H1 (cell line): ENCODE results near the gene MTG1. TPM values are rescaled to one million over a fixed set of nuclear protein-coding genes. Genes with fewer than 3 reads are reported as not detected.

Experiments
- CTCF ChIA-PET: fragments of 300-600 bp; sonication (Branson Sonifier 250); formaldehyde crosslinking; loops from one replicate; lab custom pipeline; 2021; ENCODE audit not compliant: partially characterized antibody; lab: Charles Lee
- POLR2A ChIA-PET: fragments of 300-600 bp; sonication (Branson Sonifier 250); formaldehyde crosslinking; loops from one replicate; lab custom pipeline; 2021; ENCODE audit warnings: inconsistent platforms; ENCODE audit not compliant: partially characterized antibody; lab: Charles Lee
- DNase-seq, 2 experiments: peaks; one replicate each; pipeline versions ENCODE4 v3.0.0 to v3.0.0-alpha.2; 2010 to 2022; ENCODE audit warnings: low spot score in 2 of 2, low read depth in 1 of 2, mixed read lengths in 1 of 2
- FAIRE-seq: peaks from 2 replicates; lab custom pipeline; 2011; peaks lifted over from hg19 to GRCh38; lab: Jason Lieb, UNC
- H2AFZ ChIP-seq: 2 replicates; pipeline ENCODE4 v1.8.1; 2012; ENCODE audit warnings: low read length, inconsistent platforms
- H2AK5ac ChIP-seq: 2 replicates; pipeline ENCODE4 v1.6.1; 2013; ENCODE audit warnings: low read depth, low read length
- H2BK120ac ChIP-seq: replicated peaks from 2 replicates; pipeline ENCODE3; 2013; ENCODE audit warnings: low read depth, low read length, inconsistent platforms
- H2BK12ac ChIP-seq: 2 replicates; pipeline ENCODE4 v1.6.1; 2013; ENCODE audit warnings: low read depth, low read length
- H2BK15ac ChIP-seq: 2 replicates; pipeline ENCODE4 v1.6.1; 2013; ENCODE audit warnings: low read length
- H2BK20ac ChIP-seq: 2 replicates; pipeline ENCODE4 v1.6.1; 2013; ENCODE audit warnings: low read length
- H2BK5ac ChIP-seq: 2 replicates; pipeline ENCODE4 v1.6.1; 2013; ENCODE audit warnings: low read depth, low read length
- H3K14ac ChIP-seq: 2 replicates; pipeline ENCODE4 v1.6.1; 2013; ENCODE audit warnings: inconsistent platforms; ENCODE audit not compliant: insufficient read length
- H3K18ac ChIP-seq: 2 replicates; pipeline ENCODE4 v1.6.1; 2013; ENCODE audit warnings: low read length; ENCODE audit errors: extremely low read depth
- H3K23ac ChIP-seq: 2 replicates; pipeline ENCODE4 v1.6.1; 2013; ENCODE audit warnings: inconsistent platforms; ENCODE audit not compliant: insufficient read length
- H3K23me2 ChIP-seq: 2 replicates; pipeline ENCODE4 v1.6.1; 2013; ENCODE audit warnings: low read depth, low read length
- H3K27ac ChIP-seq: 2 replicates; pipeline ENCODE4 v1.6.1; 2011; ENCODE audit warnings: low read depth, low read length, inconsistent platforms
- H3K27me3 ChIP-seq, 4 experiments: replicated peaks in 1 of 4; 1 replicate in 1 of 4; 2 replicates in 3 of 4; pipeline versions ENCODE4 v1.6.1 to v1.8.1; 2011 to 2013; ENCODE audit warnings: low read length in 3 of 4, mild to moderate bottlenecking in 3 of 4, inconsistent platforms in 2 of 4, mixed read lengths in 2 of 4, moderate library complexity in 1 of 4; ENCODE audit not compliant: control insufficient read depth in 3 of 4, insufficient read depth in 3 of 4; ENCODE audit errors: extremely low read depth in 1 of 4
- H3K36me3 ChIP-seq, 4 experiments: 2 replicates each; pipeline versions ENCODE4 v1.6.1 to v1.8.1; 2011 to 2013; ENCODE audit warnings: mild to moderate bottlenecking in 4 of 4, low read length in 3 of 4, moderate library complexity in 2 of 4, control low read depth in 1 of 4, inconsistent platforms in 1 of 4; ENCODE audit not compliant: insufficient read depth in 4 of 4, control insufficient read depth in 2 of 4
- H3K4ac ChIP-seq: replicated peaks from 2 replicates; pipeline ENCODE3; 2013; ENCODE audit warnings: low read length, low read depth, mixed read lengths, inconsistent platforms; ENCODE audit not compliant: insufficient read length
- H3K4me1 ChIP-seq, 4 experiments: replicated peaks in 1 of 4; 1 replicate in 1 of 4; 2 replicates in 3 of 4; pipeline versions ENCODE4 v1.6.1 to v1.8.1; 2011 to 2013; ENCODE audit warnings: low read length in 3 of 4, inconsistent platforms in 2 of 4, mixed read lengths in 1 of 4; ENCODE audit not compliant: insufficient read depth in 4 of 4, control insufficient read depth in 3 of 4
- H3K4me2 ChIP-seq, 2 experiments: 2 replicates each; pipeline versions ENCODE4 v1.6.1 to v1.8.1; 2011 to 2013; ENCODE audit warnings: low read depth in 2 of 2, low read length in 2 of 2, control low read depth in 1 of 2, inconsistent platforms in 1 of 2, mild to moderate bottlenecking in 1 of 2; ENCODE audit not compliant: insufficient read depth in 1 of 2
- H3K4me3 ChIP-seq, 4 experiments: fragments of 200-600, 300-600 bp in 1 of 4; sonication (generic), shearing (Covaris generic), sonication (Bioruptor Twin) in 1 of 4; 2 replicates each; pipeline versions ENCODE4 v1.5.1 to v1.8.1; 2011 to 2016; ENCODE audit warnings: low read length in 4 of 4, low read depth in 3 of 4, control low read depth in 2 of 4, inconsistent platforms in 2 of 4, mild to moderate bottlenecking in 2 of 4, mixed read lengths in 1 of 4, moderate library complexity in 1 of 4; ENCODE audit not compliant: insufficient read depth in 2 of 4; ENCODE audit errors: extremely low read depth in 1 of 4
- H3K56ac ChIP-seq: replicated peaks from 2 replicates; pipeline ENCODE3; 2013; ENCODE audit warnings: low read depth, mild to moderate bottlenecking, mixed read lengths, low read length, inconsistent platforms; ENCODE audit not compliant: insufficient read length
- H3K79me1 ChIP-seq: 2 replicates; pipeline ENCODE4 v1.6.1; 2013; ENCODE audit warnings: low read depth, low read length, control low read depth
- H3K79me2 ChIP-seq, 2 experiments: 2 replicates each; pipeline versions ENCODE4 v1.6.1 to v1.8.1; 2012 to 2013; ENCODE audit warnings: low read length in 2 of 2, mild to moderate bottlenecking in 2 of 2, inconsistent platforms in 1 of 2; ENCODE audit not compliant: insufficient read depth in 2 of 2, control insufficient read depth in 1 of 2
- H3K9ac ChIP-seq, 4 experiments: replicated peaks in 1 of 4; 1 replicate in 1 of 4; 2 replicates in 3 of 4; pipeline versions ENCODE4 v1.6.1 to v1.8.1; 2011 to 2013; ENCODE audit warnings: low read depth in 3 of 4, low read length in 3 of 4, control low read depth in 2 of 4, mild to moderate bottlenecking in 2 of 4, moderate library complexity in 2 of 4, inconsistent platforms in 1 of 4; ENCODE audit errors: extremely low read depth in 1 of 4
- H3K9me3 ChIP-seq, 2 experiments: 2 replicates each; pipeline versions ENCODE4 v1.6.1 to v1.8.1; 2012 to 2013; ENCODE audit warnings: mild to moderate bottlenecking in 2 of 2, moderate library complexity in 2 of 2, control low read depth in 1 of 2, inconsistent platforms in 1 of 2, low read depth in 1 of 2, low read length in 1 of 2, mixed read lengths in 1 of 2; ENCODE audit not compliant: insufficient read depth in 2 of 2
- H4K20me1 ChIP-seq, 2 experiments: replicated peaks in 1 of 2; 2 replicates each; pipeline versions ENCODE3 to v1.8.1; 2011 to 2013; ENCODE audit warnings: inconsistent platforms in 2 of 2, low read length in 2 of 2, mild to moderate bottlenecking in 1 of 2; ENCODE audit not compliant: insufficient read depth in 2 of 2, control insufficient read depth in 1 of 2
- H4K5ac ChIP-seq: 2 replicates; pipeline ENCODE4 v1.6.1; 2013; ENCODE audit warnings: low read length, low read depth, mixed read lengths, inconsistent platforms; ENCODE audit not compliant: insufficient read length
- H4K8ac ChIP-seq: 2 replicates; pipeline ENCODE4 v1.8.0; 2013; ENCODE audit warnings: mild to moderate bottlenecking, moderate library complexity, low read length, inconsistent platforms; ENCODE audit not compliant: insufficient read depth; ENCODE audit errors: extremely low read depth
- H4K91ac ChIP-seq: replicated peaks from 2 replicates; pipeline ENCODE3; 2013; ENCODE audit warnings: low read length, mixed read lengths, inconsistent platforms; ENCODE audit not compliant: insufficient read length
- ATF2 ChIP-seq: IDR thresholded peaks from 2 replicates; pipeline ENCODE4 v1.6.1; 2012; ENCODE audit warnings: low read length, inconsistent platforms
- HDAC2 ChIP-seq, 2 experiments: fragments of 300-600 bp in 1 of 2; sonication (generic) in 1 of 2; IDR thresholded peaks; 2 replicates each; pipeline ENCODE4 v1.6.1; 2011 to 2012; ENCODE audit warnings: low read depth in 2 of 2, low read length in 2 of 2, mild to moderate bottlenecking in 2 of 2, moderate library complexity in 2 of 2, borderline replicate concordance in 1 of 2, inconsistent platforms in 1 of 2
- HDAC6 ChIP-seq: IDR thresholded peaks from one replicate; pipeline ENCODE4 v1.7.1; 2012; ENCODE audit warnings: low read depth, mild to moderate bottlenecking, inconsistent platforms, low read length, moderate library complexity
- KDM5A ChIP-seq: fragments of 200-600 bp; IDR thresholded peaks from 2 replicates; pipeline ENCODE4 v1.7.1; 2012; ENCODE audit warnings: mild to moderate bottlenecking, low read length, inconsistent platforms, mixed read lengths
- MAX ChIP-seq: IDR thresholded peaks from 2 replicates; pipeline ENCODE4 v1.6.1; 2012; ENCODE audit warnings: inconsistent platforms
- NANOG ChIP-seq: IDR thresholded peaks from 2 replicates; pipeline ENCODE4 v1.6.1; 2011; ENCODE audit warnings: low read length, low read depth, mild to moderate bottlenecking, inconsistent platforms; ENCODE audit not compliant: insufficient read depth, poor library complexity, severe bottlenecking
- SAP30 ChIP-seq: fragments of 300-600 bp; sonication (generic); IDR thresholded peaks from 2 replicates; pipeline ENCODE4 v1.7.1; 2012; ENCODE audit warnings: low read length, moderate library complexity, mild to moderate bottlenecking, inconsistent platforms; ENCODE audit not compliant: insufficient read depth, insufficient replicate concordance
- SIRT6 ChIP-seq: IDR thresholded peaks from one replicate; pipeline ENCODE4 v1.7.1; 2012; ENCODE audit warnings: low read length, inconsistent platforms
- TCF12 ChIP-seq: IDR thresholded peaks from 2 replicates; pipeline ENCODE4 v1.6.1; 2011; ENCODE audit warnings: low read depth, mild to moderate bottlenecking, low read length
- TEAD4 ChIP-seq: IDR thresholded peaks from 2 replicates; pipeline ENCODE4 v1.6.1; 2012; ENCODE audit warnings: low read depth, low read length, inconsistent platforms, mixed read lengths
- WGBS, 2 experiments: shearing (Covaris generic) in 1 of 2; methylation state at CpG; one replicate each; pipeline versions ENCODE4 v1.1.6 to v1.1.7; 2013 to 2015; ENCODE audit warnings: low lambda C conversion rate in 2 of 2, mixed read lengths in 2 of 2, inconsistent platforms in 1 of 2, low coverage in 1 of 2, missing lambda C conversion rate in 1 of 2; ENCODE audit not compliant: insufficient replicate concordance in 2 of 2, insufficient coverage in 1 of 2, insufficient read length in 1 of 2; ENCODE audit errors: extremely low coverage in 1 of 2, missing lambda C conversion rate in 1 of 2; 5-methylcytosine and 5-hydroxymethylcytosine counted together
- polyA plus RNA-seq, 7 experiments: library from polyadenylated mRNA; depleted of rRNA in 3 of 7; stranded (reverse) in 5 of 7; unstranded in 2 of 7; fragments of >200 nt in 5 of 7; fragments of 200-250 nt in 2 of 7; gene quantifications; 1 replicate in 5 of 7; 2 replicates in 1 of 7; 4 replicates in 1 of 7; pipeline versions ENCODE4 v1.2.1 to v1.2.3, GENCODE V29; 2011 to 2013; ENCODE audit warnings: missing spikeins in 2 of 7, mixed read lengths in 2 of 7
- total RNA-seq: library from RNA; stranded (reverse); fragmentation: NEBNext Ultra II Directional; extraction: Animal tissue kit (Norgen Biotek cat#: 25700); gene quantifications from 2 replicates; pipeline ENCODE4 v1.2.1, GENCODE V29; 2021
- TF ChIP-seq, protein P1 (sequence below): IDR thresholded peaks from 2 replicates; pipeline ENCODE4 v1.6.1; 2011; ENCODE audit warnings: low read length, improper control_type of control experiment

MTG1 gene
- total and polyA plus RNA-seq, 2 of the 8 experiments (the other 6 are each of a cell fraction or from before 2014, with no cell fraction given), result 56.6 to 81.6 TPM

DNA sequence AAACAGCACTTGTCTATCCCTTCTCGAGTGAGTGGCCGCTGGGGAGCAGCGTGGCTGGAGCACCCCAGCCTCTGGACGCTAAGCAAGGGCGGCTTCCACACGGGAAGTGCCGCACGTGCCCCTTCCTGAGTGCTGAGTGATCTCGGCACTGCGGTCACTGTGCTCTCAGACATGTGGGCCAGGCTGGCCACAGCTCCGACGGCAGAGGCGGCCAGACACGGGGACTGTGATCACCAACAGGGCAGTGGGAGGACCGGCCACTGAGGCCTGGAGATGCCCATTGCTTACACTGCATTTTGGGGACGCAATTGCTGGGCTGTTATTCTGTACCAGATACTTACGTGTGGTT is 27.9 kb upstream of the MTG1 start:
- CTCF ChIA-PET, result no interaction called here
- TF ChIP-seq NANOG, result no peak
- TF ChIP-seq KDM5A, result no peak
- TF ChIP-seq TCF12, result no peak
- TF ChIP-seq, protein P1, sequence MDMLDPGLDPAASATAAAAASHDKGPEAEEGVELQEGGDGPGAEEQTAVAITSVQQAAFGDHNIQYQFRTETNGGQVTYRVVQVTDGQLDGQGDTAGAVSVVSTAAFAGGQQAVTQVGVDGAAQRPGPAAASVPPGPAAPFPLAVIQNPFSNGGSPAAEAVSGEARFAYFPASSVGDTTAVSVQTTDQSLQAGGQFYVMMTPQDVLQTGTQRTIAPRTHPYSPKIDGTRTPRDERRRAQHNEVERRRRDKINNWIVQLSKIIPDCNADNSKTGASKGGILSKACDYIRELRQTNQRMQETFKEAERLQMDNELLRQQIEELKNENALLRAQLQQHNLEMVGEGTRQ, result no peak
- no peak for TF ChIP-seq HDAC6
- TF ChIP-seq HDAC2 (IDR thresholded peaks at IDR 0.05; ENCODE audit: borderline replicate concordance in 1 of 2, low read depth in 2 of 2, low read length in 2 of 2), result no peak
- TF ChIP-seq SAP30, result no peak
- TF ChIP-seq ATF2, result no peak
- TF ChIP-seq MAX, result no peak
- TF ChIP-seq SIRT6, result no peak
- no peak for TF ChIP-seq TEAD4

More for the DNA sequence above, 27.9 kb upstream of the MTG1 start:
- H2BK15ac ChIP-seq, result no peak overlapping the region
- 87% methylated on average over 16 of the region's 17 CpGs; no CpG with 5 or more reads in 1 of the 2 experiments for WGBS, 2 experiments
- H3K23ac ChIP-seq, result no peak overlapping the region
- H3K36me3 ChIP-seq, result peaks cover 25 to 62% (median 53%) of the 10 kb centered on the region in 4 experiments
- H4K20me1 ChIP-seq, result peaks cover 7 to 10% of the 10 kb centered on the region in 2 experiments
- H4K91ac ChIP-seq, result no peak overlapping the region
- H3K14ac ChIP-seq, result no peak overlapping the region
- H3K79me2 ChIP-seq, result no peaks in the 10 kb centered on the region
- FAIRE-seq, result no peak
- H3K56ac ChIP-seq, result no peak overlapping the region
- H2AK5ac ChIP-seq, result no peak overlapping the region
- H2AFZ ChIP-seq, result no peak overlapping the region
- H3K9ac ChIP-seq, result no peak overlapping the region
- no peak for DNase-seq
- H4K8ac ChIP-seq, result no peak overlapping the region
- no peak overlapping the region for H3K27ac ChIP-seq
- H3K18ac ChIP-seq, result no peak overlapping the region
- no peak overlapping the region for H3K4me3 ChIP-seq
- no peak overlapping the region for H2BK5ac ChIP-seq
- POLR2A ChIA-PET, result interaction anchor here (1.1 kb wide), 1 partner anchor 34 kb away, joined by 3 read pairs; no protein-coding TSS in a partner anchor
- H3K9me3 ChIP-seq, result no peaks in the 10 kb centered on the region
- no peaks in the 10 kb centered on the region for H3K4me1 ChIP-seq
- no peaks in the 10 kb centered on the region; a peak in 1 of 7 replicates for H3K27me3 ChIP-seq
- H2BK20ac ChIP-seq, result no peak overlapping the region
- no peaks in the 10 kb centered on the region for H3K79me1 ChIP-seq
- no peak overlapping the region for H3K4ac ChIP-seq
- no peak overlapping the region for H4K5ac ChIP-seq
- no peak overlapping the region for H3K4me2 ChIP-seq
- H3K23me2 ChIP-seq, result no peaks in the 10 kb centered on the region
- no peak overlapping the region for H2BK12ac ChIP-seq
- H2BK120ac ChIP-seq, result no peak overlapping the region
